Vagina (tissue), 2 donors: ENCODE data around the gene CYP3A4. TPM values are rescaled to one million over a fixed set of nuclear protein-coding genes. Genes with fewer than 3 reads are reported as not detected.
"Not testable (repeated sequence)": the region's sequence is repeated elsewhere in the genome, so short reads cannot be mapped to it uniquely, and the experiment has no call there.

Experiments used
- DNase-seq, 2 donors: peaks; one replicate each; pipeline ENCODE4 v3.0.0-alpha.2; 2017; ENCODE audit errors: extremely low spot score in 2 of 2
- H3K27ac ChIP-seq: fragments of 200-600 bp; sonication (generic); one replicate; pipeline ENCODE4 v1.5.1; 2019
- H3K27me3 ChIP-seq: fragments of 200-600 bp; sonication (generic); one replicate; pipeline ENCODE4 v1.5.1; 2019
- H3K36me3 ChIP-seq, 2 donors: fragments of 200-600 bp; sonication (generic); one replicate each; pipeline ENCODE4 v1.5.1; 2017 to 2019
- H3K4me1 ChIP-seq: fragments of 200-600 bp; sonication (generic); one replicate; pipeline ENCODE4 v1.5.1; 2019
- H3K4me3 ChIP-seq, 2 donors: fragments of 200-600 bp; sonication (generic); 1 replicate in 1 of 2; 2 replicates in 1 of 2; pipeline ENCODE4 v1.5.1; 2016 to 2019
- H3K9me3 ChIP-seq: fragments of 200-600 bp; sonication (generic); one replicate; pipeline ENCODE4 v1.5.1; 2019
- CTCF ChIP-seq, 3 experiments: fragments of 450-650 bp in 2 of 3; fragments of 200-600 bp in 1 of 3; sonication (generic) in 1 of 3; IDR thresholded peaks; one replicate each; pipeline ENCODE4 v1.5.1; 2017 to 2019; ENCODE audit warnings: antibody characterized with exemption in 3 of 3, mild to moderate bottlenecking in 2 of 3, moderate library complexity in 2 of 3
- POLR2A ChIP-seq, 2 donors: fragments of 450-650 bp; IDR thresholded peaks; one replicate each; pipeline ENCODE4 v1.6.1; 2017; ENCODE audit warnings: antibody characterized with exemption in 2 of 2, mild to moderate bottlenecking in 2 of 2, moderate library complexity in 2 of 2
- POLR2AphosphoS5 ChIP-seq, 2 donors: sonication (generic); formaldehyde crosslinking; IDR thresholded peaks; one replicate each; pipeline ENCODE4 v1.9.0; 2017; ENCODE audit warnings: antibody characterized with exemption in 2 of 2, mild to moderate bottlenecking in 2 of 2, low read depth in 1 of 2; ENCODE audit not compliant: insufficient read depth in 1 of 2
- intact Hi-C: fragments of 100-400 bp; cut with DNase I; formaldehyde crosslinking; loops from one replicate; pipeline ENCODE4 v1.15.1; 2023
- total RNA-seq: library from RNA; depleted of rRNA; stranded (reverse); fragments of >200 nt; gene quantifications from one replicate; pipeline ENCODE4 v1.2.3, GENCODE V29; 2016

CYP3A4 gene
- total RNA-seq, 1 donor from 2014 or later: not detected

DNA sequence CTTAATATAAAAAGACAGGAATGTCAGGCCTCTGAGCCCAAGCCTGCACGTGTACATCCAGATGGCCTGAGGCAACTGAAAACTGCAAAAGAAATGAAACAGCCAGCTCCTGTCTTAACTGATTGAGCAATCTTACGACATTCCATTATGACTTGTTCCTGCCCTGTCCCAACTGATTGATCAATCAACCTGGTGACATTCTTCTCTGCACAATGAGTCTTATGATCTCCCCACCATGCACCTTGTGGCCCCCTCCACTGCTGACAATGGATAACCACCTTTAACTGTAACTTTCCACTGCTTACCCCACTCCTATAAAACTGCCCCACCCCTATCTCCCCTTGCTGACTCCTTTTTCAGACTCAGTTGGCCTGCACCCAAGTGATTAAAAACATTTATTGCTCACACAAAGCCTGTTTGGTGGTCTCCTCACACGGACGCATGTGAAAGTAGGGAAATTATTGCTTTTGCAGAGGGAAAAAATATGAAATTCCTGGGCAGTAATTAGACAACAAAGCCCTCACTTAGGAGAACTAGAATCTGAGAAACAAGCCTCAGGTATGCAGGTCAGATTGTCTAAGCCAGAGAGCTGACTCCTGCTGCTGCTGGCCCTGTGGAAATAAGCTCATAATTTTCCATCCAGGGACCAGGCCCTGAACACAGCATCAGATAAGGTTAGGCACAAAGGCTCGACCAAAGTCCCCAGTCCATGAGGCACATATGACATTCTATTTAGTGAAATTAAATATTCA lies 54.3 kb downstream of the CYP3A4 start:
- TF ChIP-seq CTCF (IDR thresholded peaks at IDR 0.05): no peak
- TF ChIP-seq POLR2A (IDR thresholded peaks at IDR 0.05): no peak
- TF ChIP-seq POLR2AphosphoS5 (IDR thresholded peaks at IDR 0.05; ENCODE audit: insufficient read depth in 1 of 2, low read depth in 1 of 2): no peak
- peak in 1 of 2 donors; percentile 64 for DNase-seq
- H3K27ac ChIP-seq: no peak overlapping the region
- no peaks in the 10 kb centered on the region for H3K36me3 ChIP-seq
- peaks cover 6% of the 10 kb centered on the region for H3K4me1 ChIP-seq
- H3K4me3 ChIP-seq: no peak overlapping the region
- H3K27me3 ChIP-seq: no peaks in the 10 kb centered on the region
- intact Hi-C loops: no loop called here
- H3K9me3 ChIP-seq: no peaks in the 10 kb centered on the region

DNA sequence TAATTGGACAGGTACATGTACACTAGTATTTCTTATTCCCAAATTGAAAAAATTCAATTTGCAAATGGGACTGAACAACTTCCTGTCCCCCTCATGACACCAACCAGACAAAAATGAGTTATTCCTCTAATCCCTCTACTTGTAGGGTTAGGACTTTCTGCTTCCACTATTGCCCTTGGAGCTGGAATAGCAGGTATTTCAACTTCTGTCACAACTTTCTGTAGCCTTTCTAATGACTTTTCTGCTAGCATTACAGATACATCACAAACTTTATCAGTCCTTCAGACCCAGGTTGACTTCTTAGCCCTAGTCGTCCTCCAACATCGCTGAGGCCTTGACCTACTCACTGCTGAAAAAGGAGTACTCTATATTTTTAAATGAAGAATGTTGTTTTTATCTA lies 55.4 kb downstream of the CYP3A4 start:
- no peaks in the 10 kb centered on the region for H3K27me3 ChIP-seq
- DNase-seq: peak in 1 of 2 donors; percentile 8
- no peaks in the 10 kb centered on the region for H3K36me3 ChIP-seq
- TF ChIP-seq POLR2AphosphoS5 (IDR thresholded peaks at IDR 0.05; ENCODE audit: insufficient read depth in 1 of 2, low read depth in 1 of 2) (no peak), POLR2A (IDR thresholded peaks at IDR 0.05) (no peak), CTCF (IDR thresholded peaks at IDR 0.05) (no peak)
- H3K4me3 ChIP-seq: no peak overlapping the region
- H3K9me3 ChIP-seq: no peaks in the 10 kb centered on the region
- peaks cover 6% of the 10 kb centered on the region for H3K4me1 ChIP-seq
- no peak overlapping the region for H3K27ac ChIP-seq
- intact Hi-C loops: no loop called here

GRCh38 chr7:99723201-99723600 lies 60.8 kb downstream of the CYP3A4 start:
- H3K4me1 ChIP-seq, H3K4me3 ChIP-seq, intact Hi-C loops, DNase-seq, H3K36me3 ChIP-seq, H3K9me3 ChIP-seq, H3K27me3 ChIP-seq, H3K27ac ChIP-seq: not testable (repeated sequence)

DNA sequence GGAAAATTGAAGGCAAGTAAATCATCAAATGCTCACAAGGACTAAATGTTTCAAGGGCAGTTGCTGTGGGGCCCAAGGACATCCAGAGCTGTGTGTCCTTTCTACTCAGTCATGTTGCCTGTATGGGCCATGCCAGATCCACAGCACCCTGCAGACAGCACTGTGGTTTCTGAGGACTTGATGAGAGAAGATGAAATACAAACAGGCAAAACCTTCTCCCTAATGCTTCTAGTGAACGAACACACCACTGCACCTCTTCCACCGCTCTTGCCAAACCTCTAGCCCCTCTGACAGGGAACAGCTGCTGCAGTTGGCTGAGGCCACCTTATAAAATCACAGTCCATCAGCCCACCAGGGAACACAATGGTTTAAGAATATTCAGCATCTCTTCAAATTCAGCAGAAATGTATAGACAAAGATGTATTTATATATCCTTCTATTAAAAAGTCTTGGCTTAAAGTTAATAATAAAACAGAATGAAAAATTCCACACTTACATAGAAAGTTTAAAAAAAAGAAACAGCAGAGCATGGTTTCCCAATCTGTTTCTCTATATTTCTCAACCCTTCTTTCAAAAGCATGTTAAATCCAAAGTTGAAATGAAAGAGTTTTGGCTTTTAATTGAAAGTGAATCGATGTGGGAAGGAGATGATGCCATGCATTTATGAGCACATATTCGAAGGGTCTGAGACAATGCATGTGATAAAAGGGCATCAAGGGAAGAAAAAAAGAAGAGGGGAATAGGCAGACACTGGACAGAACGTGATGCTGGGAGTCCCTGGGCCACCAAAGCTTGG lies 63.0 kb downstream of the CYP3A4 start:
- intact Hi-C loops: no loop called here
- no peaks in the 10 kb centered on the region for H3K27me3 ChIP-seq
- TF ChIP-seq POLR2AphosphoS5 (IDR thresholded peaks at IDR 0.05; ENCODE audit: insufficient read depth in 1 of 2, low read depth in 1 of 2) (no peak), CTCF (IDR thresholded peaks at IDR 0.05) (no peak), POLR2A (IDR thresholded peaks at IDR 0.05) (no peak)
- no peak overlapping the region for H3K27ac ChIP-seq
- H3K36me3 ChIP-seq: no peaks in the 10 kb centered on the region
- DNase-seq: no peak
- H3K9me3 ChIP-seq: no peaks in the 10 kb centered on the region
- no peaks in the 10 kb centered on the region for H3K4me1 ChIP-seq
- H3K4me3 ChIP-seq: no peak overlapping the region

DNA sequence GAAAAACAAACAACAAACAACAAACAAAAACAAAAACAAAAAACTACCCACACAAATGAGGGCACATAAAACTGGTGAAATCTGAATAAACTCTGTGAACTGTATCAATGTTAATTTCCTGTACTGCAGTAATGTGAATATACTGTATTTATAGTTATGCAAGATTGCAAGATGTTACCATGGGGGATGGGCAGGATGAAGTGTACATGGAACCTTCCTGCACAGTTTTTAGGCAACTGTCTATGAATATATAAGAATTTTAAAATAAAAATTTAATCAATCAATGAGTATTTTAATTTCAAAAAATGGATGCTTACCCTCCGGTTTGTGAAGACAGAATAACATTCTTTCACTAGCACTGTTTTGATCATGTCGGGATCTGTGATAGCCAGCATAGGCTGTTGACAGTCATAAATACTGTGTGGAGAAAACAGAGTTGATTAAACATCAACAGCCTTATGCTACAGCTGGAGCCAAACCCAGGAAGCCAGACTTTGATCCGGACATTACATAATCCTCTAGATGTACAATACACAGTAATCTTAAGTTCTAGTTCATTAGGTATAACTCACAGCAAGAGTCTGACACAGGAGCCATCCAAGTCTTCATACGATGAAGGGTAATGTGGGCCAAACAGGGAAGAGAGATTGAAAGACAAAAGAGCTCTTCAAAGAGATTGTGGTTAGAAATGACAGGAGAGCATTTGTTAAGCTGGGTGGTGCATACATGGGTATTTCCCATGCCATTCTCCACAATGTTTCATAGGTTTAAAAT lies 63.8 kb downstream of the CYP3A4 start:
- no peaks in the 10 kb centered on the region for H3K27me3 ChIP-seq
- intact Hi-C loops: no loop called here
- no peaks in the 10 kb centered on the region for H3K36me3 ChIP-seq
- no peak overlapping the region for H3K4me3 ChIP-seq
- DNase-seq: no peak
- no peaks in the 10 kb centered on the region for H3K4me1 ChIP-seq
- TF ChIP-seq POLR2AphosphoS5 (IDR thresholded peaks at IDR 0.05; ENCODE audit: insufficient read depth in 1 of 2, low read depth in 1 of 2): no peak
- no peak for TF ChIP-seq POLR2A (IDR thresholded peaks at IDR 0.05)
- TF ChIP-seq CTCF (IDR thresholded peaks at IDR 0.05): no peak
- H3K9me3 ChIP-seq: no peaks in the 10 kb centered on the region
- H3K27ac ChIP-seq: no peak overlapping the region
